22Rv1 (cell line): Measurements from ENCODE around the gene BOK.

Experiments
- CTCF ChIP-seq: fragments of 450-650 bp; IDR thresholded peaks from 2 replicates; pipeline ENCODE4 v1.5.1; 2017; ENCODE audit warnings: mild to moderate bottlenecking
- ZFX ChIP-seq: fragments of 450-650 bp; IDR thresholded peaks from 2 replicates; pipeline ENCODE4 v1.6.1; 2017; ENCODE audit warnings: antibody characterized with exemption, borderline replicate concordance

GRCh38 chr2:241598061-241598460 is 39.5 kb downstream of the BOK start:
- TF ChIP-seq CTCF (no peak), ZFX (no peak)
